HUES64 (cell line): ENCODE measurements around the gene F8A2. TPM values are rescaled to one million over a fixed set of nuclear protein-coding genes. Genes with fewer than 3 reads are reported as not detected.
"Not testable (repeated sequence)": the region's sequence is repeated elsewhere in the genome, so short reads cannot be mapped to it uniquely, and the experiment has no call there.

Source experiments
- H3K27ac ChIP-seq: 2 replicates; pipeline ENCODE4 v1.7.0; 2013; ENCODE audit warnings: low read depth, low read length, inconsistent platforms
- H3K27me3 ChIP-seq: 2 replicates; pipeline ENCODE4 v1.6.1; 2013; ENCODE audit warnings: mild to moderate bottlenecking, low read length; ENCODE audit not compliant: insufficient read depth
- H3K36me3 ChIP-seq: 2 replicates; pipeline ENCODE4 v1.6.1; 2013; ENCODE audit warnings: mild to moderate bottlenecking, low read length; ENCODE audit not compliant: insufficient read depth
- H3K4me1 ChIP-seq: 2 replicates; pipeline ENCODE4 v1.6.1; 2013; ENCODE audit warnings: mild to moderate bottlenecking, low read length, moderate library complexity; ENCODE audit not compliant: insufficient read depth
- H3K4me3 ChIP-seq: 2 replicates; pipeline ENCODE4 v1.5.1; 2013; ENCODE audit warnings: mild to moderate bottlenecking, low read length, moderate library complexity
- H3K9ac ChIP-seq: 2 replicates; pipeline ENCODE4 v1.6.1; 2013; ENCODE audit warnings: mild to moderate bottlenecking, low read depth, low read length
- H3K9me3 ChIP-seq: 2 replicates; pipeline ENCODE4 v1.6.1; 2013; ENCODE audit warnings: low read depth, low read length; ENCODE audit not compliant: insufficient read depth
- WGBS: fragments of 150-250, 120-280 bp; methylation state at CpG from one replicate; pipeline ENCODE4 v1.1.7; 2013; ENCODE audit warnings: missing lambda C conversion rate; 5-methylcytosine and 5-hydroxymethylcytosine counted together
- polyA plus RNA-seq, 2 experiments: library from polyadenylated mRNA; stranded (reverse); fragments of 50-300 nt; gene quantifications; one replicate each; pipeline ENCODE4 v1.2.3, GENCODE V29; 2013

Gene F8A2
- not detected for polyA plus RNA-seq (2013, experiment 1 of 2)
- not detected for polyA plus RNA-seq (2013, experiment 2 of 2)

GRCh38 chrX:155381843-155382528, at the start of gene F8A2:
TSS of gene F8A2 (plus strand) at chrX:155382095. CDS start at chrX:155382115, 20 bp downstream.
- not testable (repeated sequence) for H3K9me3 ChIP-seq, H3K27me3 ChIP-seq, H3K27ac ChIP-seq, H3K36me3 ChIP-seq, H3K4me3 ChIP-seq, H3K4me1 ChIP-seq, H3K9ac ChIP-seq
- WGBS = no CpG with 5 or more reads among the region's 90 CpGs

DNA sequence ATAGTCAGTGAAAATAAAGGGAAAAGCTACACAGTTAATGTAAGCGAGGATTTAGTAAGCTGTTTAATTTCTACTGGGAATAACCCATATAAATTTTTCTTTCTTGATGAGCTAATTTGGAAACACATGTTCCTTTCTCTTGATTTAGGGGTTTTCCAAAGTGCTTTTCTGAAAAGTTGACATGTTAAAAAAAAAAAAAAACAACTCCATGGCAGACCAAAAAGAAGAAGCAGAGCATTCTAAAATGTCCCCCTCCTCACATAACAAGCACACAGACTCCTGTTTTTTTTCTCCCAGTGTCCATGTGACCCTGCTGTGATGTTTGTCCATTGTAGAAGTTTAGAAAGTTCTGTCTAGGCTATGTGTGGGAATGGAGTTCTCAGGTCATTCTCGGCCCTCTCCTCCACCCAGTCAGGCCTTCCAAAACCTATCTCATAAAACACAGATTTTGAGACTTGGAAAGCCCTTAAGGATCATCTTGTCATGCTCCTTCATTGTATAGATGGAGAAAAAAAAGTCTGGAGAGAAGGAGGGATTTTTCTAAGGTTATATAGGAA, 48.3 kb upstream of the F8A2 start:
- WGBS = no CpG with 5 or more reads among the region's 2 CpGs
- Histone ChIP-seq H3K27ac (no peak overlapping the region), H3K4me1 (no peaks in the 10 kb centered on the region), H3K9me3 (no peaks in the 10 kb centered on the region), H3K27me3 (no peaks in the 10 kb centered on the region), H3K4me3 (no peak overlapping the region), H3K36me3 (no peaks in the 10 kb centered on the region), H3K9ac (no peak overlapping the region)

DNA sequence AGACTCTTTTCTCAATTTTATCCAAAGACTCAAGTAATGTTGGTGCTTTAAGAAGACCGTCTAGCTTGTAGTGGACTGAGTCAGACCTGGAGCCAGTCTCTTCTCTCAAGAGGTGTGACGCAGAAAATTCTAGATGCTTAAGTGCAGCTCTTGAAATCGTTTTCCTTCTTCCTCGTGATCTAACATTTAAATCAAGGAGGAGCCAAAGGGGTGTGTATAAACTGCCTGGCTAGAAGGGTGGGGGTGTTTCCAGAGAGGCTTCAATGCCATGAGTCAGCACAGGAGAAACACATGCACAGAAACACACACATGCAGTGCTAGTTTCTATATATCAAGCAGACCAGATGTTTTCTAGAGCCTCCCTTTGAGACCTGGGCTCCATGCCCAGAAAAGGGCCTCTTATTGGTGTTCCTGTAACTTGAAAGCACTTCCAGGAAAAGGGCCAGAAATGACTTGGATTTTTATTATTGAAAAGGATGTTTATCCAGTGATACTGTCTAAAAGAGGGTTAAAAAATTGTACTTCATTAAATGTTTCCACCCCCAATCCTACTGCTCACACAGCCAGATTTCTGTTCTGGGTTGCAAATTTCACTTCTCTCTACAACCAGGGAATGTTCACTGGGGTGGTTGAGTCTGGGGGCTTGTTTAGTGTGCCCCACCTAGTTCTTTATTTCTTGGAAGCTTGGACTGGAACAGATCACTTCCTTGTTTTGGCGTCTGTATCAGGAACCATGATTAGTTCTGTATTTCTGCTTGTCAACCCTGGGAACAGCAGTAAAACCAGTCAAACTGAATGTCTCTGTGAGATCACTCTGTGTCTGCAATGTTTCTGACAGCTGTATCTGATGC, 47.2 kb upstream of the F8A2 start, which contains the start of gene CLIC2:
TSS of gene CLIC2 (minus strand) at position 129 of the 851 bp plus-strand sequence. CDS start 187 bp downstream, outside the sequence.
- Histone ChIP-seq H3K36me3 (no peaks in the 10 kb centered on the region), H3K27ac (no peak within 1 kb of the TSS), H3K27me3 (no peaks in the 10 kb centered on the region), H3K9ac (no peak within 1 kb of the TSS), H3K9me3 (no peaks in the 10 kb centered on the region), H3K4me3 (no peak within 1 kb of the TSS), H3K4me1 (no peaks in the 10 kb centered on the region)
- WGBS = 88% methylated on average over 5 of the region's 5 CpGs

- not testable (repeated sequence) for H3K9me3 ChIP-seq, H3K36me3 ChIP-seq, H3K4me1 ChIP-seq, H3K27ac ChIP-seq, H3K9ac ChIP-seq, H3K27me3 ChIP-seq, H3K4me3 ChIP-seq
- 100% methylated on average over 1 of the region's 1 CpG for WGBS
Observed at GRCh38 chrX:155335337-155335712, 46.6 kb upstream of the F8A2 start.

- not testable (repeated sequence) for H3K4me1 ChIP-seq, H3K9me3 ChIP-seq, H3K27me3 ChIP-seq, H3K36me3 ChIP-seq, H3K9ac ChIP-seq, H3K27ac ChIP-seq, H3K4me3 ChIP-seq
- no CpG with 5 or more reads among the region's 1 CpG for WGBS
Observed at GRCh38 chrX:155345689-155346088, 36.2 kb upstream of the F8A2 start.

- not testable (repeated sequence) for H3K27ac ChIP-seq
Observed at GRCh38 chrX:155349448-155349847, 32.4 kb upstream of the F8A2 start.

GRCh38 chrX:155363712-155364111, 18.2 kb upstream of the F8A2 start:
- WGBS = no CpG with 5 or more reads among the region's 7 CpGs
- H3K9me3 ChIP-seq, H3K9ac ChIP-seq, H3K4me1 ChIP-seq, H3K4me3 ChIP-seq, H3K27ac ChIP-seq, H3K27me3 ChIP-seq, H3K36me3 ChIP-seq: not testable (repeated sequence)

More at GRCh38 chrX:155349448-155349847, 32.4 kb upstream of the F8A2 start:
- not testable (repeated sequence) for H3K27me3 ChIP-seq, H3K4me1 ChIP-seq, H3K9me3 ChIP-seq, H3K4me3 ChIP-seq, H3K36me3 ChIP-seq, H3K9ac ChIP-seq
- no CpG with 5 or more reads among the region's 4 CpGs for WGBS

DNA sequence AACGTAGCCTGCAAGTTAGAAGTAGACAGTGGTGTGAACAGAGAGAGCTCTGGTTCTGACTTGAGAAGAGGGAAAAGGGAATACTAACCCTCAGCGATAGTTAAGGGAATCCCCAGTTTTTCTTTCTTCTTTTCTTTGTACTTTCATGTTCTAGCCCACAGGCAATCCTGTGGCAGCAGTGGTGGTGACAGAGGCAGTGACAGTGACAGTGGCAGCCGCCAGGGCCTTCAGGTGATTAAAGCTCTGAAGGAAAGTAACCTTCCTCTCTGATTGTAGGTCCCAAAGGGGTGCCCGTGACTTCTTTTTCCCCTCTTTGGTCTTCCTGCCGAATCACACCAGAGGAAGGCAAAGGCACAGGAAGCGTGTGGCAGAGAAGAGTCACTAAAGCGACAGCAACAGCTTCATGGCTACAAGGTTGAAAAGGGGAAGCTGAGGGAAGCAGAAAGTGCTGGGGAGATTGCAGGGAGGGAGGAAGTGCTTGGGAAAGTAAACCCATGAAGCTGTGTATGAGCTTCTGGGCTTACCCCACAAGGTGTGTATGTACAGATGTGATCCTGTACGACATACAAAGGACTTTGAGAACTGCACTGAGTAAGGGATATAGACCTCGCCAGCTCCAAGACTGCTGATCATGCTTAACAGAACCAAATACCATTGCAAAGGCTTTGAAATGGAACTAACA, 8.0 kb upstream of the F8A2 start:
- H3K4me3 ChIP-seq, H3K9me3 ChIP-seq, H3K9ac ChIP-seq, H3K36me3 ChIP-seq, H3K4me1 ChIP-seq, H3K27ac ChIP-seq, H3K27me3 ChIP-seq: not testable (repeated sequence)
- no CpG with 5 or more reads among the region's 9 CpGs for WGBS

- not testable (repeated sequence) for H3K4me1 ChIP-seq, H3K27me3 ChIP-seq, H3K36me3 ChIP-seq, H3K4me3 ChIP-seq, H3K9ac ChIP-seq, H3K9me3 ChIP-seq, H3K27ac ChIP-seq
- no CpG with 5 or more reads among the region's 7 CpGs for WGBS
Observed at GRCh38 chrX:155379802-155380201, 2.1 kb upstream of the F8A2 start.

DNA sequence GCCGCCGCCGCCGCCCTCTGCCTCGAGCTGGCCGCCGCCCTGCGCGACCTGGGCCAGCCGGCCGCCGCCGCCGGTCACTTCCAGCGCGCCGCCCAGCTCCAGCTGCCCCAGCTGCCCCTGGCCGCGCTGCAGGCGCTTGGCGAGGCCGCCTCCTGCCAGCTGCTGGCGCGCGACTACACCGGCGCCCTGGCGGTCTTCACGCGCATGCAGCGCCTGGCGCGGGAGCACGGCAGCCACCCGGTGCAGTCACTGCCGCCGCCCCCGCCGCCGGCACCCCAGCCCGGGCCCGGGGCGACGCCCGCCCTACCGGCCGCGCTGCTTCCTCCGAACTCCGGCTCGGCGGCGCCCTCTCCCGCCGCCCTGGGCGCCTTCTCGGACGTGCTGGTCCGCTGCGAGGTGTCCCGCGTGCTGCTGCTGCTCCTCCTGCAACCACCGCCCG, 653 bp downstream of the F8A2 start:
- no CpG with 5 or more reads among the region's 64 CpGs for WGBS
- H3K27me3 ChIP-seq, H3K4me1 ChIP-seq, H3K9me3 ChIP-seq, H3K9ac ChIP-seq, H3K36me3 ChIP-seq, H3K27ac ChIP-seq, H3K4me3 ChIP-seq: not testable (repeated sequence)

DNA sequence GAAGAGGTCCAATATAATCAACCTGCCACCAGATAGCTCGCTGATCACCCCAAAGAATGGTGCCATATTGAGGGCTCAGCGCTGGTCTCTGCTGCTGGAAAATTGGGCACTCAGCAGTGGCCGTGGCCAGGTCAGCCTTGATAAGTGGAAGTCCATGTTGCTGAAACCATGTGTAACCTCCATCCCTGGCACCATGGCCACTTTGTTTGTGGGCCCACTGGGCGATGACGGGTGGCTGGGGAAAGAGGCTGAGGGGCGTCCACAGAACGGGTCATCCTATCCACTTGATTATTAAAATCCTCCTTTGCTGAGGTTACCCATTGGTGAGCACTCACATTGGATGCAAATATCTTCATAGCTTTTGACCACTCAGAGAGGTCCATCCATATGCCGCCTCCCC, 7.7 kb downstream of the F8A2 start:
- Histone ChIP-seq H3K9me3 (no peaks in the 10 kb centered on the region), H3K27me3 (no peaks in the 10 kb centered on the region), H3K36me3 (no peaks in the 10 kb centered on the region), H3K27ac (no peak overlapping the region), H3K4me3 (no peak overlapping the region), H3K4me1 (no peaks in the 10 kb centered on the region), H3K9ac (no peak overlapping the region)
- 97% methylated on average over 8 of the region's 8 CpGs for WGBS
